Tibial nerve (tissue), 4 donors: ENCODE measurements around the gene ITIH6. TPM values are rescaled to one million over a fixed set of nuclear protein-coding genes. Genes with fewer than 3 reads are reported as not detected.
"Not testable (repeated sequence)": the region's sequence is repeated elsewhere in the genome, so short reads cannot be mapped to it uniquely, and the experiment has no call there.

Source experiments
- DNase-seq, 2 donors: peaks; one replicate each; pipeline ENCODE4 v3.0.0-alpha.2; 2019; ENCODE audit warnings: low spot score in 2 of 2
- H3K27ac ChIP-seq, 4 donors: fragments of 200-600 bp; sonication (generic) in 3 of 4; one replicate each; pipeline ENCODE4 v1.5.1; 2017 to 2019; ENCODE audit warnings: mild to moderate bottlenecking in 1 of 4
- H3K27me3 ChIP-seq, 2 donors: fragments of 200-600 bp; sonication (generic) in 1 of 2; one replicate each; pipeline versions ENCODE4 v1.5.1 to v1.6.0; 2017 to 2019
- H3K36me3 ChIP-seq, 3 donors: fragments of 200-600 bp; sonication (generic); one replicate each; pipeline ENCODE4 v1.5.1; 2018 to 2019
- H3K4me1 ChIP-seq, 4 donors: fragments of 200-600 bp; sonication (generic) in 3 of 4; one replicate each; pipeline ENCODE4 v1.5.1; 2017 to 2019
- H3K4me3 ChIP-seq, 4 donors: fragments of 200-600 bp; sonication (generic) in 3 of 4; one replicate each; pipeline ENCODE4 v1.5.1; 2017 to 2019; ENCODE audit warnings: mild to moderate bottlenecking in 1 of 4, moderate library complexity in 1 of 4
- H3K9me3 ChIP-seq, 4 donors: fragments of 200-600 bp; sonication (generic) in 3 of 4; one replicate each; pipeline ENCODE4 v1.5.1; 2017 to 2019
- CTCF ChIP-seq, 5 experiments: fragments of 200-600 bp in 3 of 5; fragments of 450-650 bp in 2 of 5; sonication (generic) in 3 of 5; IDR thresholded peaks; one replicate each; pipeline ENCODE4 v1.5.1; 2016 to 2019; ENCODE audit warnings: antibody characterized with exemption in 5 of 5, mild to moderate bottlenecking in 3 of 5, moderate library complexity in 2 of 5
- EP300 ChIP-seq, 2 donors: sonication (generic); formaldehyde crosslinking; IDR thresholded peaks; one replicate each; pipeline ENCODE4 v1.6.1; 2017; ENCODE audit warnings: antibody characterized with exemption in 2 of 2, mild to moderate bottlenecking in 1 of 2
- POLR2A ChIP-seq, 2 donors: fragments of 450-650 bp; IDR thresholded peaks; one replicate each; pipeline ENCODE4 v1.6.1; 2017; ENCODE audit warnings: antibody characterized with exemption in 2 of 2, mild to moderate bottlenecking in 2 of 2, moderate library complexity in 2 of 2
- WGBS, 2 donors: methylation state at CpG; one replicate each; pipeline ENCODE4 v1.1.5; 2018; 5-methylcytosine and 5-hydroxymethylcytosine counted together
- total RNA-seq, 4 donors: library from RNA; depleted of rRNA; stranded (reverse); fragments of >200 nt; gene quantifications; one replicate each; pipeline ENCODE4 v1.1.0, GENCODE V29; 2016

Gene ITIH6
- total RNA-seq, 4 donors from 2014 or later: not detected

GRCh38 chrX:54788446-54788845 lies 9.6 kb downstream of the ITIH6 start:
- peaks cover 0 to 3% of the 10 kb centered on the region in 2 donors for H3K27me3 ChIP-seq
- H3K9me3 ChIP-seq: no peaks in the 10 kb centered on the region
- H3K27ac ChIP-seq: no peak overlapping the region
- no peak for TF ChIP-seq EP300 (IDR thresholded peaks at IDR 0.05)
- TF ChIP-seq POLR2A (IDR thresholded peaks at IDR 0.05): no peak
- no peak for TF ChIP-seq CTCF (IDR thresholded peaks at IDR 0.05)
- 85 to 95% methylated on average over 7 to 9 of the region's 9 CpGs for WGBS, 2 donors
- H3K36me3 ChIP-seq: no peaks in the 10 kb centered on the region
- no peak overlapping the region for H3K4me3 ChIP-seq
- no peaks in the 10 kb centered on the region for H3K4me1 ChIP-seq
- DNase-seq: no peak

- H3K4me1 ChIP-seq: no peaks in the 10 kb centered on the region
- 88 to 100% methylated on average over 1 to 2 of the region's 2 CpGs for WGBS, 2 donors
- peaks cover 0 to 3% of the 10 kb centered on the region in 2 donors for H3K27me3 ChIP-seq
- H3K9me3 ChIP-seq: no peaks in the 10 kb centered on the region
- DNase-seq: no peak
- no peak overlapping the region for H3K4me3 ChIP-seq
- no peaks in the 10 kb centered on the region for H3K36me3 ChIP-seq
- no peak overlapping the region for H3K27ac ChIP-seq
- no peak for TF ChIP-seq EP300 (IDR thresholded peaks at IDR 0.05)
- TF ChIP-seq CTCF (IDR thresholded peaks at IDR 0.05): peak in 1 of 5 experiments; percentile 8
Observed at GRCh38 chrX:54786967-54787366, 11.1 kb downstream of the ITIH6 start.

DNA sequence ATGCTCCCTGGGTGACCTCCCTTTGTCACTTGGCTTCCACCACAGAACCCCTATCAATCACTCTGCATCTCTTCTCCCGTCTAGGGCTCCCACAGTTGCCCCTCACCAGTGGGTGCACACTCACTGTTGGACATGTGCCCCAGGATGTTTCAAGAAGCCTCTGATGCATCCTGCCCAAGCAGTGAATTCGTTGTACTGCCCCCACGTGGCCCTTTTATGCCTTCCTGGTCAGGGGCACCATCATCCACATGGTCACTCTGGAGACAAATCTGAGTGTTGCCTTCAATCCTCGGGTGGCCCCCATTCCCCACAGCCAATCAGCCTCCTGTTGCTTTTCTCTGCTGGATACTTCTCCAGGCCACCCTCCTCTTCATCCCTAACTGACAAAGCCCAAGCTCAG lies 12.2 kb downstream of the ITIH6 start:
- H3K9me3 ChIP-seq: no peaks in the 10 kb centered on the region
- H3K4me3 ChIP-seq: no peak overlapping the region
- no peaks in the 10 kb centered on the region for H3K4me1 ChIP-seq
- no peak for DNase-seq
- H3K36me3 ChIP-seq: no peaks in the 10 kb centered on the region
- TF ChIP-seq POLR2A (IDR thresholded peaks at IDR 0.05): no peak
- no peak for TF ChIP-seq CTCF (IDR thresholded peaks at IDR 0.05)
- no peak for TF ChIP-seq EP300 (IDR thresholded peaks at IDR 0.05)
- no peak overlapping the region for H3K27ac ChIP-seq
- peaks cover 0 to 3% of the 10 kb centered on the region in 2 donors for H3K27me3 ChIP-seq
- 44 to 46% methylated on average over 4 of the region's 4 CpGs for WGBS, 2 donors

- 86 to 89% methylated on average over 6 of the region's 6 CpGs for WGBS, 2 donors
- TF ChIP-seq EP300 (IDR thresholded peaks at IDR 0.05) (no peak), CTCF (IDR thresholded peaks at IDR 0.05) (no peak), POLR2A (IDR thresholded peaks at IDR 0.05) (no peak)
- H3K27me3 ChIP-seq: no peaks in the 10 kb centered on the region
- no peak for DNase-seq
- no peak overlapping the region for H3K27ac ChIP-seq
- no peaks in the 10 kb centered on the region for H3K36me3 ChIP-seq
- H3K4me1 ChIP-seq: no peaks in the 10 kb centered on the region
- no peaks in the 10 kb centered on the region for H3K9me3 ChIP-seq
- no peak overlapping the region for H3K4me3 ChIP-seq
Observed at GRCh38 chrX:54776987-54777672, 20.9 kb downstream of the ITIH6 start.

GRCh38 chrX:54776061-54776460 lies 22.0 kb downstream of the ITIH6 start:
- no peak overlapping the region for H3K4me3 ChIP-seq
- no peaks in the 10 kb centered on the region for H3K9me3 ChIP-seq
- WGBS, 2 donors: 58 to 60% methylated on average over 3 to 6 of the region's 6 CpGs
- no peaks in the 10 kb centered on the region for H3K27me3 ChIP-seq
- no peaks in the 10 kb centered on the region for H3K36me3 ChIP-seq
- no peak for DNase-seq
- TF ChIP-seq EP300 (IDR thresholded peaks at IDR 0.05): no peak
- no peak for TF ChIP-seq CTCF (IDR thresholded peaks at IDR 0.05)
- no peak for TF ChIP-seq POLR2A (IDR thresholded peaks at IDR 0.05)
- H3K27ac ChIP-seq: no peak overlapping the region
- no peaks in the 10 kb centered on the region for H3K4me1 ChIP-seq

DNA sequence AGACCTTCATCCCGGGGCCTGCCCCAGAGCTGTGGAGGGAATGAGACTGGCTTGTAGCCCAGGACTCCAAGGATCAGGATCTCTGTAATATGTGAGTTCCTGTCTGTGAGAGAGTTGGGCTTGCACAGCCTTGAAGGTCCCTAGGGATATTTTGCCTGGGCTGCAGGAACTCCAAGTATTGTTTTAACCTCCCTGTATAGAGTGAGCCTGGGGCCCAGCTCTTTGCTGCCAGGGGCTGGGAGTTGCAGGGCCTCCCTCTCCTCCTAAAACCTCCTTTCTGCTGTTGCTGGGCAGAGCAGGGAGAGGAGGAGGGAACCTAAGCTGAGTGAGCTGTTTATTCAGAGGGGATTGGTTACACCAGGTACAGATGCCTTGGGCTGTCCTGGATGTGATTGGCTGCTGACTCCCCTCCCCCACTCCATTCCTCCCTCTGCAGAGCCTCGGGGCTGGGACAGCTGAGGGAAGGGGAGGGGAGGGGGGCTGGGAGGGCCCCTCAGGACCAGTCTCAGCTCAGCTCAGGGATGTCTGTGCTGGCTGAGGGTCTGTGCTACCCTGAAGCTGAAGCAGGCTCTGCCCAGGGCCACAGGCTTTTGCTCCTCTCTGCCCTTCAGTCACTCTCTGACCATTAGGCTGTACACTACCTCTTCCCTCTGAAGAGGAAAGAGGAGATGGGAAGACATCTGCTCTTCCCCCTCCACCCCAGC lies 23.5 kb downstream of the ITIH6 start:
- not testable (repeated sequence) for H3K36me3 ChIP-seq, H3K27ac ChIP-seq, H3K27me3 ChIP-seq, H3K4me3 ChIP-seq, H3K9me3 ChIP-seq, H3K4me1 ChIP-seq, DNase-seq
- WGBS, 2 donors: 0 to 47% methylated on average over 1 of the region's 2 CpGs
